ENCODE measurements around the gene CRYBA2.

CRYBA2 gene

GRCh38 chr2:219026946-219027345 lies 33.7 kb upstream of the CRYBA2 start:
- Histone ChIP-seq H3K36me3 (ENCODE audit: low read length) (no peaks in the 10 kb centered on the region), H3K4me2 (ENCODE audit: low read depth, low read length, poor library complexity, severe bottlenecking) (no peak overlapping the region), H2AFZ (ENCODE audit: low read depth, low read length, severe bottlenecking) (no peak overlapping the region), H3K27me3 (ENCODE audit: low read length) (no peaks in the 10 kb centered on the region), H3K9ac (ENCODE audit: low read length) (no peak overlapping the region), H3K27ac (ENCODE audit: low read depth, low read length) (no peak overlapping the region), H3K9me2 (replicated peaks; ENCODE audit: insufficient read depth, low read length) (no peaks in the 10 kb centered on the region), H3K79me2 (ENCODE audit: insufficient read depth, low read length) (no peaks in the 10 kb centered on the region), H3K9me3 (ENCODE audit: insufficient read depth, low read length) (no peaks in the 10 kb centered on the region), H3F3A (ENCODE audit: insufficient read depth) (no peaks in the 10 kb centered on the region), H3K4me3 (ENCODE audit: insufficient read depth, low read length, poor library complexity, severe bottlenecking) (no peak overlapping the region), H4K20me1 (ENCODE audit: low read depth, low read length) (no peaks in the 10 kb centered on the region)
- TF ChIP-seq CTCF (IDR thresholded peaks at IDR 0.05; ENCODE audit: insufficient read depth, low read length, poor library complexity, severe bottlenecking): no peak

- TF ChIP-seq EZH2phosphoT487 (conservative IDR thresholded peaks at IDR 0.05; ENCODE audit: low read length) (no peak), CTCF (IDR thresholded peaks at IDR 0.05; ENCODE audit: insufficient read depth, low read length, poor library complexity, severe bottlenecking) (no peak)
- no peak overlapping the region for H3K27ac ChIP-seq (ENCODE audit: low read depth, low read length)
- H3K9me3 ChIP-seq (ENCODE audit: insufficient read depth, low read length): no peaks in the 10 kb centered on the region
- H3K9ac ChIP-seq (ENCODE audit: low read length): no peak overlapping the region
- H3K27me3 ChIP-seq (ENCODE audit: low read length): no peaks in the 10 kb centered on the region
- no peaks in the 10 kb centered on the region for H3K36me3 ChIP-seq (ENCODE audit: low read length)
- H4K20me1 ChIP-seq (ENCODE audit: low read depth, low read length): no peaks in the 10 kb centered on the region
- no peak overlapping the region for H3K4me3 ChIP-seq (ENCODE audit: insufficient read depth, low read length, poor library complexity, severe bottlenecking)
- H2AFZ ChIP-seq (ENCODE audit: low read depth, low read length, severe bottlenecking): no peak overlapping the region
- no peaks in the 10 kb centered on the region for H3F3A ChIP-seq (ENCODE audit: insufficient read depth)
- H3K4me2 ChIP-seq (ENCODE audit: low read depth, low read length, poor library complexity, severe bottlenecking): no peak overlapping the region
- no peaks in the 10 kb centered on the region for H3K79me2 ChIP-seq (ENCODE audit: insufficient read depth, low read length)
- H3K9me2 ChIP-seq (replicated peaks; ENCODE audit: insufficient read depth, low read length): no peaks in the 10 kb centered on the region
Measured at GRCh38 chr2:219025637-219026585, 32.7 kb upstream of the CRYBA2 start.

- H3K9me2 ChIP-seq (replicated peaks; ENCODE audit: insufficient read depth, low read length): no peaks in the 10 kb centered on the region
- no peaks in the 10 kb centered on the region for H3F3A ChIP-seq (ENCODE audit: insufficient read depth)
- no peaks in the 10 kb centered on the region for H3K9me3 ChIP-seq (ENCODE audit: insufficient read depth, low read length)
- H3K27ac ChIP-seq (ENCODE audit: low read depth, low read length): no peak overlapping the region
- no peak overlapping the region for H3K4me2 ChIP-seq (ENCODE audit: low read depth, low read length, poor library complexity, severe bottlenecking)
- H3K79me2 ChIP-seq (ENCODE audit: insufficient read depth, low read length): no peaks in the 10 kb centered on the region
- no peak overlapping the region for H3K9ac ChIP-seq (ENCODE audit: low read length)
- no peaks in the 10 kb centered on the region for H3K36me3 ChIP-seq (ENCODE audit: low read length)
- no peaks in the 10 kb centered on the region for H3K27me3 ChIP-seq (ENCODE audit: low read length)
- TF ChIP-seq CTCF (IDR thresholded peaks at IDR 0.05; ENCODE audit: insufficient read depth, low read length, poor library complexity, severe bottlenecking) (no peak), EZH2phosphoT487 (conservative IDR thresholded peaks at IDR 0.05; ENCODE audit: low read length) (no peak)
- H2AFZ ChIP-seq (ENCODE audit: low read depth, low read length, severe bottlenecking): no peak overlapping the region
- H4K20me1 ChIP-seq (ENCODE audit: low read depth, low read length): no peaks in the 10 kb centered on the region
- no peak overlapping the region for H3K4me3 ChIP-seq (ENCODE audit: insufficient read depth, low read length, poor library complexity, severe bottlenecking)
Measured at GRCh38 chr2:219024059-219024458, 30.8 kb upstream of the CRYBA2 start.
